Fibroblast of mammary gland (primary cell): ENCODE data around the gene ARHGAP28.

Source experiments
- DNase-seq: peaks from one replicate; pipeline ENCODE4 v3.0.0-alpha.2; 2010; ENCODE audit warnings: low read depth
- H3K4me3 ChIP-seq: 2 replicates; pipeline ENCODE4 v1.5.1; 2011; ENCODE audit warnings: low read depth, mild to moderate bottlenecking, low read length, moderate library complexity; ENCODE audit not compliant: control insufficient read depth
- TF ChIP-seq, protein P1 (sequence below): conservative IDR thresholded peaks from 2 replicates; pipeline ENCODE4 v1.5.1; 2011; ENCODE audit warnings: low read depth, low read length, inconsistent platforms; ENCODE audit not compliant: control insufficient read depth, insufficient read depth

ARHGAP28 gene

DNA sequence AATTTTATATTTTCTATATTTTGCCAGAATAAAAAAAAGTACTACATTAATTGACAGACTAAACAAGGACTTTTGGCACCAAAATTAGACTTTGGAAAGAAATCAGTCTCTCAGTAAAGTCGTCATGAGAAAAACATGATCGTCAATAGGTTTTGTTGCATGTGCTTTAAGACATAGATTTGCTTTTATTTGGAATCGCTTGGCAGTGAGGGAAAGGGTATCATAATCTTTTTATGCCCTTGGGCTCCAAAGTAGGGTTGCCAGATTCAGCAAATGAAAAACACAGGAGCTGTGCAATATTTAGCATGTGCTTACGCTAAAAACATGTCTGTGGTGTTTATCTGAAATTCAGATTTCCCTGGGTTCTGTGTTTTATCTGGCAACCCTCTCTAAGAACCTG, 210.5 kb downstream of the ARHGAP28 start:
- H3K4me3 ChIP-seq = no peak overlapping the region
- TF ChIP-seq, protein P1, sequence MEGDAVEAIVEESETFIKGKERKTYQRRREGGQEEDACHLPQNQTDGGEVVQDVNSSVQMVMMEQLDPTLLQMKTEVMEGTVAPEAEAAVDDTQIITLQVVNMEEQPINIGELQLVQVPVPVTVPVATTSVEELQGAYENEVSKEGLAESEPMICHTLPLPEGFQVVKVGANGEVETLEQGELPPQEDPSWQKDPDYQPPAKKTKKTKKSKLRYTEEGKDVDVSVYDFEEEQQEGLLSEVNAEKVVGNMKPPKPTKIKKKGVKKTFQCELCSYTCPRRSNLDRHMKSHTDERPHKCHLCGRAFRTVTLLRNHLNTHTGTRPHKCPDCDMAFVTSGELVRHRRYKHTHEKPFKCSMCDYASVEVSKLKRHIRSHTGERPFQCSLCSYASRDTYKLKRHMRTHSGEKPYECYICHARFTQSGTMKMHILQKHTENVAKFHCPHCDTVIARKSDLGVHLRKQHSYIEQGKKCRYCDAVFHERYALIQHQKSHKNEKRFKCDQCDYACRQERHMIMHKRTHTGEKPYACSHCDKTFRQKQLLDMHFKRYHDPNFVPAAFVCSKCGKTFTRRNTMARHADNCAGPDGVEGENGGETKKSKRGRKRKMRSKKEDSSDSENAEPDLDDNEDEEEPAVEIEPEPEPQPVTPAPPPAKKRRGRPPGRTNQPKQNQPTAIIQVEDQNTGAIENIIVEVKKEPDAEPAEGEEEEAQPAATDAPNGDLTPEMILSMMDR = no peak
- no peak for DNase-seq

GRCh38 chr18:6940451-6940850, 210.9 kb downstream of the ARHGAP28 start:
- no peak for DNase-seq
- TF ChIP-seq, protein P1 = no peak

GRCh38 chr18:6941996-6942395, 212.5 kb downstream of the ARHGAP28 start:
- no peak overlapping the region for H3K4me3 ChIP-seq
- no peak for DNase-seq
- TF ChIP-seq, protein P1 = no peak

More at GRCh38 chr18:6940451-6940850, 210.9 kb downstream of the ARHGAP28 start:
- no peak overlapping the region for H3K4me3 ChIP-seq

- TF ChIP-seq, protein P1 = no peak
- no peak overlapping the region for H3K4me3 ChIP-seq
- DNase-seq = no peak
Measured at GRCh38 chr18:6942742-6943141, 213.2 kb downstream of the ARHGAP28 start.

DNA sequence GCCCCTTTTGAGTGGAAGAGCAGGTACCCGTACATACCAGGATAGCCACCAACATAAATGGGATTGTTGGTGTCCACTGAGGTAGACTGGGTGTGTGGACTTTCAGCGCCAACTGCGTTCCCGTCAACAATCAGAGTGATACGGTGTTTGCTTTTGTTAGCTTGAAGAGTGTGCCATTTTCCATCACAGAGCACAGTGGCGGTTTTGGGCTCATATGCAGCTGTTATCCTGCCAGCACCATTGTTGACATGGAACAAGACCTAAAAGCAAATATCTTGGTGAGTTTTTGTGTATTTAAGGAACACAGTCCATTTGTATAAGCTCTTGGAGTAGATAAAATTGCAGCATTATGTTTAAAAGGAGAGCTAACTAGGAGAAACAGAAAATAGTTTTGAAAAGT, 213.6 kb downstream of the ARHGAP28 start:
- DNase-seq = no peak
- TF ChIP-seq, protein P1 = no peak
- no peak overlapping the region for H3K4me3 ChIP-seq

DNA sequence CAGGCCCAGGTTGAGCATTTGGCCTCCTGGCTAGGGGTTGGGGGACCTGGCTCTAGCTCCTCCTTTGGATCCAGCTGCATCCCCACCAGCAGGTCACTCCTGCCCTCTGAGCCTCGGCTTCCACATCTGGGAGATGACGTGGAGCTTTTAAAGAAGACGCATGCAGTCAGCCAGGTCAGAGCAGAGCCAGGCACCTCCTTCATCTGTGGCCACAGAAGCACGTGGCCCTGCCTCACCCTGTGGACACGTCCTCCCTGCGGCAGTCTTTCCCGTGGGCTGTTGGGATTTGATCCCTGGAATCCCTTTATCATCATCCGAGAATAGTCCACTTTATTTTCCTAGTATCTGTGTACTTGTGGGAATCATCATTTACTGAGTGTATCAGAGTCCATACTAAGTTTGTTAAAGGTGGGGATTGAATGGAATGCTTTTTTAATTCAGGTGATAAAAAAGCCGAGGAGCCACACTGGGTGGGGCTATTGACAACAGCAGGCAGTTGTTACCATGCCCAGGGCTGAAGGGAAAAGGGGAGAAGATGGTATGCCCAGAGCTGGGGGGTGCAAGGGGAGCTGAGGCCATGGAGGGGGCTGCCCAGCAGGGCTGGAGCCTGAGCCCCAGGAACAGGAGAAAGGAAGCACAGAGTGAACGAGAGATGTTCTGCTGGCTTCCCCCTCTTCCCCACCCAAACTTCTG, 218.0 kb downstream of the ARHGAP28 start:
- no peak overlapping the region for H3K4me3 ChIP-seq
- TF ChIP-seq, protein P1 = no peak
- DNase-seq = no peak
